HUES6 (cell line): ENCODE data around the gene NAV3.

Experiments used
- H3K27ac ChIP-seq: 2 replicates; pipeline ENCODE4 v1.7.0; 2013; ENCODE audit warnings: low read depth, mild to moderate bottlenecking, low read length, inconsistent platforms
- H3K27me3 ChIP-seq: 2 replicates; pipeline ENCODE4 v1.6.1; 2013; ENCODE audit warnings: low read length; ENCODE audit not compliant: control insufficient read depth, insufficient read depth
- H3K36me3 ChIP-seq: 2 replicates; pipeline ENCODE4 v1.6.1; 2013; ENCODE audit warnings: low read length; ENCODE audit not compliant: control insufficient read depth, insufficient read depth
- H3K4me1 ChIP-seq: 2 replicates; pipeline ENCODE4 v1.6.1; 2013; ENCODE audit warnings: low read length; ENCODE audit not compliant: control insufficient read depth, insufficient read depth
- H3K4me3 ChIP-seq: 2 replicates; pipeline ENCODE4 v1.5.1; 2013; ENCODE audit warnings: low read depth, low read length
- H3K9ac ChIP-seq: one replicate; pipeline ENCODE4 v1.6.1; 2013; ENCODE audit warnings: mild to moderate bottlenecking, low read length
- H3K9me3 ChIP-seq: 2 replicates; pipeline ENCODE4 v1.6.1; 2013; ENCODE audit warnings: low read depth, low read length; ENCODE audit not compliant: control insufficient read depth, insufficient read depth

NAV3 gene

DNA sequence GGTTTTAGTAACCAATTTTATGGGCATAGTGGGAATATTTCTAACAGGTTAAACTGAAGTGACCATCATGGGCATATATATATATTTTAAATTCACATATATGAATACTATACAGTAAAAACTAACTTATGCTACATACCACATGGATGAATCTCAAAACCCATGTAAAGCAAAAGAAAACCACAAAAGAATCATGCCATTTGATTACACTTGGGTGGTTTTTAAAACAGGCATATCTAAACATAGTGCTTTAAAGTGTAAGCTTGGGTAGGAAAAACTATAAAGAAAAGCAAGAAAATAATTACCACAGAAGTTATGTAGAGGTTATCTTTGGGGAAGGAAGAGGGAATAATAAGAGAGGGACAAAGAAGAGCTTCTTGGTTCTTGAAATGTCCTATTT, 326.1 kb downstream of the NAV3 start:
- no peaks in the 10 kb centered on the region for H3K36me3 ChIP-seq
- no peak overlapping the region for H3K27ac ChIP-seq
- H3K27me3 ChIP-seq = no peaks in the 10 kb centered on the region
- no peaks in the 10 kb centered on the region for H3K9me3 ChIP-seq
- no peak overlapping the region for H3K9ac ChIP-seq
- H3K4me1 ChIP-seq = no peaks in the 10 kb centered on the region
- no peak overlapping the region for H3K4me3 ChIP-seq

DNA sequence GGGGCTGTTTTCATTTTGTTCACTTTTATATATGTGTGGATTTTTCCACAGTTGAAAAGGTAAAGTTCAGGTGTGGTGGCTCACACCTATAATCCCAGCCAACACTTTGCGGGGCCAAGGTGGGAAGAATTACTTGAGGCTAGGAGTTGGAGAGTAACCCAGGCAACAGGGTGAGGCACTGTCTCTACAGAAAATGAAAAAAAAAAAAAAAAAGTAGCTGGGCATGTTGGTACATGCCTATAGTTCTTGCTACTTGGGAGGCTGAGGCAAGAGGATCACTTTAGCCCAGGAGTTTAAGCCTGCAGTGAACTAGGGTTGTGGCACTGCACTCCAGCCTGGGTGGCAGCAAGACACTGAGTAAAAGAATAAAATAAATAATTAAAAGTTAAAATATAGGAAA, 326.5 kb downstream of the NAV3 start:
- H3K9me3 ChIP-seq = no peaks in the 10 kb centered on the region
- H3K4me3 ChIP-seq = no peak overlapping the region
- no peaks in the 10 kb centered on the region for H3K4me1 ChIP-seq
- no peaks in the 10 kb centered on the region for H3K27me3 ChIP-seq
- no peaks in the 10 kb centered on the region for H3K36me3 ChIP-seq
- H3K9ac ChIP-seq = no peak overlapping the region
- H3K27ac ChIP-seq = no peak overlapping the region

DNA sequence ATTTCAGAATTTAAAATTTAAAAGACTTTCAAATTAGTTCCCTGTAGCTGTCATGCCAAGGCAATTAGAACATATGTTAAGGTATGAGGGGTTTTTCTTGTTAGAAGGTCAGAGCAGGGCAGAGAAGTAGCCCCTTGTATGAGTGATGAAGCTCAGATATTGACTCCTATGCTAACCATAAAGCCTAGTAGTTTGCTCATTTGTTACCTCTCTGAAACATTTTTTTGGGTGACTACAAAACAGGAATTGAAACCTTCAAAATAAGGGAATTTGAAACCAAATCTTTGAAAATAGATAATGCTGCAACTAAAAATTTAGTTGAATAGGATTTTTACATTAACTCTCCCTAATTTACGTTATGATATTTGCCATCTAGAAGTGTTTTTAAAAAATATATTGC, 333.5 kb downstream of the NAV3 start:
- Histone ChIP-seq H3K4me3 (no peak overlapping the region), H3K27me3 (no peaks in the 10 kb centered on the region), H3K9ac (no peak overlapping the region), H3K36me3 (no peaks in the 10 kb centered on the region), H3K27ac (no peak overlapping the region), H3K4me1 (no peaks in the 10 kb centered on the region), H3K9me3 (no peaks in the 10 kb centered on the region)

DNA sequence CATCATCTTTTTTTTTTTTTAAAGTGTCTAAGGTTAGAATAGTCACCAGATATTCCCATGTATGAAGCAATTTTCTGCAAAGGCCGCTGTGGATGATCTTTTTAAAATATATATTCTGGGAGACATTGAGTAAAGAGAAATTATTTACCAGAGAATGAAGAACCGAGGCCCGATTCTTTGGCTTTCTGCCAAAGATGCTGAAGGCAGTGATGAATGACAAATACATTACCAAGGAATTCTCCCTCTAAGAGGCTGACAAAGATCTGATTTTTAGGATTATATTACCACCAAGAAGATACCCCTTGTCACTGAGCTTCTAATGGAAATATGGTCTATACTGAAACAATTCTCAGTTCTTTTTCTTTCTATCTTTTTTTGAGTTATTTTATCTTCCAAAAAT, 336.8 kb downstream of the NAV3 start:
- Histone ChIP-seq H3K9ac (no peak overlapping the region), H3K36me3 (no peaks in the 10 kb centered on the region), H3K9me3 (no peaks in the 10 kb centered on the region), H3K4me3 (no peak overlapping the region), H3K27me3 (no peaks in the 10 kb centered on the region), H3K4me1 (no peaks in the 10 kb centered on the region), H3K27ac (no peak overlapping the region)

DNA sequence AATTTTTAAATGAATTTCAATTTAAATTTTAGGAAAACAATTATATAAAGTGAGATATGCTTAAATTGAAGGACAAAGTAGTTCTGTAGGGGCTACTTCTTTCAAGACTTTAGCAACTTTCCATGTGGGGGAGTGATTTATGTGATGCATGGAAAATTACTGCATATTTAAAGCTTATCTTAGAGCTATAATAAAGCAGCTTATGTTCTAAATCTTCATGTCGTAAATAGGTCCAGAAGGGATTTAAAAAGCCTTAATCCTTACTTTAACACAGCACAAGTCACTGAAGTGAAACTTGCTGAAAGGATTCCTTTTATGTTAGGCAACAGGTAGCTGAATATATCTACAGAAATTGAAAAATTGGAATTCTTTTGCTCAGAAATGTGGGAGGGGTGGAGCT, 340.4 kb downstream of the NAV3 start:
- H3K4me1 ChIP-seq = no peaks in the 10 kb centered on the region
- H3K36me3 ChIP-seq = no peaks in the 10 kb centered on the region
- H3K9ac ChIP-seq = no peak overlapping the region
- H3K9me3 ChIP-seq = no peaks in the 10 kb centered on the region
- no peaks in the 10 kb centered on the region for H3K27me3 ChIP-seq
- no peak overlapping the region for H3K27ac ChIP-seq
- no peak overlapping the region for H3K4me3 ChIP-seq

DNA sequence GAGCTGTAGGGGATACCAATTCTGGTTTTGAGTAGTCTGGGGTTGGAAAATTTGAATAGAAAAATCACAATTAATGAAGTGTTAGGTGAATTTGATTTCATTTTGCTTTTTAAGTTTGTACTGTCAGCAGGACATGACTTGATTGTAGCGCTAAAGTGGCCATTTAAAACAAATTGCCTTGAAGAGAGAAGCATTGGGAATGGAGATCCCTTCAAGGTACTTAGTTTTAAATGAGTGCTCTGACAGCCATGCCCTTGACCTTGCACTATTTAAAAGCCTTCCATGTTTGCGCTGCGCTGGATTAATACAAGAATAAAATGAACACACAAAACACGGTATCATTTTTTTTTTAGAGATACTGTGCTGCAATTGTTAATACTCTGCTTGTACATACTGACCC, 345.9 kb downstream of the NAV3 start:
- Histone ChIP-seq H3K9me3 (no peaks in the 10 kb centered on the region), H3K4me3 (no peak overlapping the region), H3K27me3 (no peaks in the 10 kb centered on the region), H3K4me1 (no peaks in the 10 kb centered on the region), H3K27ac (no peak overlapping the region), H3K9ac (no peak overlapping the region), H3K36me3 (no peaks in the 10 kb centered on the region)

DNA sequence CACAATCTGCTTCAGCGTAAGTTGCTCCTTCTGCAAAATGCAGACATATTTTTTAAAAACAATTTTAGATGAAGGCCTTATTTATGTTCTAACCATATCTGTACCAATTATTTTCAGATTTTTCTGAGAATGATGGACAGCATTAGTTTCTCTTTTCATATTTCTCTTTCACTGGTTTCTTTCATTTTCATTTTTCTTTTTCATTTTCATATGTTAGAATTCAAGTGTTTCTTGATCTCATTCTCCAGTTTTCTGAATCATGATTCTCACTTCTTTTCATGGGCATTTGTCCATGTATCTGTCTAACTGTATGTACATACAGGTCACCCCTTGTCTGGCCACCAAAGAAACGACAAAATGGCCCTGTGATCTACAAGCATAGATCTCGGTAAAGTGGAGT, 346.6 kb downstream of the NAV3 start:
- no peak overlapping the region for H3K9ac ChIP-seq
- H3K27me3 ChIP-seq = no peaks in the 10 kb centered on the region
- H3K36me3 ChIP-seq = no peaks in the 10 kb centered on the region
- H3K9me3 ChIP-seq = no peaks in the 10 kb centered on the region
- H3K4me3 ChIP-seq = no peak overlapping the region
- no peak overlapping the region for H3K27ac ChIP-seq
- no peaks in the 10 kb centered on the region for H3K4me1 ChIP-seq

DNA sequence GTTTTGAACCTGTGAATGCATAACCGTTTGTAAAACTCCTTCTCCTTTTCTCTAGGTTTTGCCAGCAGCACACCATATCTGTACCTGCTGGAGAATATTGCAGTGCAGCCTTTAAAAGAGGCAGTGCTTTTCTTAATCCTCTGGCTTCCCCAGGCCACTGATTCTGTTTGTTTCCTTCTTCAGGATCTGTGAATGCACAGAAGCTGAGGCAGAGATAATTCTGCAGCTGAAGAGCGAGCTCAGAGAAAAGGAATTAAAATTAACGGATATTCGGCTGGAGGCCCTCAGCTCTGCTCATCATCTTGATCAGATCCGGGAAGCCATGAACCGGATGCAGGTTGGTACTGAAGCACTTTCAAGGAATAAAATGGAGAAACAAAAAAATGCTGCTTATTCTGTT, 348.7 kb downstream of the NAV3 start:
- Histone ChIP-seq H3K4me1 (no peaks in the 10 kb centered on the region), H3K4me3 (no peak overlapping the region), H3K27ac (no peak overlapping the region), H3K9me3 (no peaks in the 10 kb centered on the region), H3K36me3 (no peaks in the 10 kb centered on the region), H3K27me3 (no peaks in the 10 kb centered on the region), H3K9ac (no peak overlapping the region)

DNA sequence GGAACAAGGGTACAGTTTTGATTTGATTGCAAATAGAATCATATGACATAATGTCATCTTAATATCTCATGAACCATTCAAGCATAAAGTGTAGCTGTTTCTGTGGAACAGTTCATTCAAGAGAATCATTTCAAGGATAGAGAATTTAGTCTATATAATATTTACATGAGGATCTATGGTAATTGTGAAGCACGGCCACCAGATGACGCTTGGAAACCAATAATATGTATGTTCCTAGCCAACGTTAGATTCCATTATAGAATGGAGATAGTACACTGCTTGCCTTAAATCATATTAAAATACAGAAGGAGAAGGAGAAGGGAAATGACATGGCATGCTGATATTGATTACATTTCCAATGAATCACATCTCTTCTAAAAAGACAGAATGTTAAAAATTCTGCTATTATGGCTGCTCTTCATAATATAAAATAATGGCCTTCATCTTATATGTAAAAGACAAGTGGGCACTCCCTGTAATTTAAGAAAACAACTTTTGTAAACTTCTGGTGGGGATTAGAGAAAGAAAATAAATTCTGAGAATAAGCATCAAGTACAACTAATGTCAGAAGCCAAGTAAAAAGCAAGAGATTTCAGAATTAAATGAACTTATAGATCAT, 351.0 kb downstream of the NAV3 start:
- no peaks in the 10 kb centered on the region for H3K27me3 ChIP-seq
- H3K4me3 ChIP-seq = no peak overlapping the region
- peaks cover 2% of the 10 kb centered on the region; the same call in 1 of the 2 replicates for H3K4me1 ChIP-seq
- H3K9ac ChIP-seq = no peak overlapping the region
- no peak overlapping the region for H3K27ac ChIP-seq
- no peaks in the 10 kb centered on the region for H3K36me3 ChIP-seq
- H3K9me3 ChIP-seq = no peaks in the 10 kb centered on the region

DNA sequence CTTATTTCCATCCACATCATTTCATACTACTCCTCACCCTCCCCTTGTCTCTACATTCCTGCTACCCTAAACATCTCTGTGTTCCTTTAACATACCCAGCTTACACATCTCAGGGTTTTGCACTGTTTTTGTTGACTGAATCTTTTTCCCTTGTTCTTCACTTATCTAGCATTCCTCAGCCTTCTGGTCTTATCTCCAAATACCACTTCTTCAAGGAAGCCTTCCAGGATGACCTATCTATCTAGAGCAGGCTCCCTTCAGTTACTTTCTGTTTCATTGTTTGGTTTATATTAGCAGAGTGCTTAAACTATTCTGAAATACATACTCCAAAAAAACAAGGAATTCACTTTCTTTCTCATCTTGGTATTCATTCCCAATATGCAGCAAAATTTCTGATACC, 353.1 kb downstream of the NAV3 start:
- no peak overlapping the region for H3K27ac ChIP-seq
- no peak overlapping the region for H3K4me3 ChIP-seq
- H3K9me3 ChIP-seq = no peaks in the 10 kb centered on the region
- no peaks in the 10 kb centered on the region for H3K36me3 ChIP-seq
- H3K4me1 ChIP-seq = peaks cover 15% of the 10 kb centered on the region; the same call in 1 of the 2 replicates
- H3K9ac ChIP-seq = no peak overlapping the region
- no peaks in the 10 kb centered on the region for H3K27me3 ChIP-seq

DNA sequence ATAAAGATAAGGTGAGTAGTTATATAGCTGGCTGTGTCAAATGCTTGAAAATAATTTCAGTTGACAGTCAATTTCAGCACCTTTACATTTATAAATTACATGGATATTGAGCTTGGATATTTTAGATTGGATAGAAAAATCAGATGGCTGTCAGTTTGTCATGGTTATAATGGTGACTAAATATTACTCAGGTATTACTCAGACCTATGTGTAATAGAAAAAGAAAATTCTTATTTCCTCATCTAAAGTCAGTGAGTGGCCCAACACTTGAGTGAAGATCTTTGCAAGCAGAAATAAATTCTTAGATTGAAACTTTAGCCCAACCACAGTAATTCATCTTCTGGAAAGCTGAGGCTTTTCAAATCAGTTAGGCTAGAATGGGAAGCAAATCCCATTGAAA, 354.4 kb downstream of the NAV3 start:
- Histone ChIP-seq H3K4me3 (no peak overlapping the region), H3K27me3 (no peaks in the 10 kb centered on the region), H3K9ac (no peak overlapping the region), H3K27ac (no peak overlapping the region), H3K4me1 (peaks cover 15% of the 10 kb centered on the region; the same call in 1 of the 2 replicates), H3K36me3 (no peaks in the 10 kb centered on the region), H3K9me3 (no peaks in the 10 kb centered on the region)

DNA sequence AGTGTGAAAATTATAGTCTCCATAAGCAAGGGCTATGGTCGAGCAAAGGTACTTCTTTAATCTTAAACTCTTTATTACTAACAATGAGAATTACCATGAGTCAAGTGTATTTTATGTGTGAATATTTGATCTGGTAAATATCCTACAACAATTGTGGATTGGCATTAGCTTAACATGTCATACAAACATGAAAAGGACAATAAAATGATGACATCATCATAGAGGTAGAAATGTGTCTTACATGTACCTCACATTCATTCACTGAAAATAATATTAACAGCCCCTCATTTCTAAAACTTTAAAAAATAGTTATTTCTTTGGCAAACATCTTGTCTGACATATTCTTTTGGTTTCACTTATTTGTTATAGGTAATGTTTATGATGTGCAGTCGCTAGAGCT, 355.0 kb downstream of the NAV3 start:
- Histone ChIP-seq H3K9me3 (no peaks in the 10 kb centered on the region), H3K9ac (no peak overlapping the region), H3K36me3 (no peaks in the 10 kb centered on the region), H3K4me1 (peaks cover 15% of the 10 kb centered on the region; the same call in 1 of the 2 replicates), H3K4me3 (no peak overlapping the region), H3K27me3 (no peaks in the 10 kb centered on the region), H3K27ac (no peak overlapping the region)
